Measurements from ENCODE around the gene AMPD1.

Gene AMPD1

DNA sequence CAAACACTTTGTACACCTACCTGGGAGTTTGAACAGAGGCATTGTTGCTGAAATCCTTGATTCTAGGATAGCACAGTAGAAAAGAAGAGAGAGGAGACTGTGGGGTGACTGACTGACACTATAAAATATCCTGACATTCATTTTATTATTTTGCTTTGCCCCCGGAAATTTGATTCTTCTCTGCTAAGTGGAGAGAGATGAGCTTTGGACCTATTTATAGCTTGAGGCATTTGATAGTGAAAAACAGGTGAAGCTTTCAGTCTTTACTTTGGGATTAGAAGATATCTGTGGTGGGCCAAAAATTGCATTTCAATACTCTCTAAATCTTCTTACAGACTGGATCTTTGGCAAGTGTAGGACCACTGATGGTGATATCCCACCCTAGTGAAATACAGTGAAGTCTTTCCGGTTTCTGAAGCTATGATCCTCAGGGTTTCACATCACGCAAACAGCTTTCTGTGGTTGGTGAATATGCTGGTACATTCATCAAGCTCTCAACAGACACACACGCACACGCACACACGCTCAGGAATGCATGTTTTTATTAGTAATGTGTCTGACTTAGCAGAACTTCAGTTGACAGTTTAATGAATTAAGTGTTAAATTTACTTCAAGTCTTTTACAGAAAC is at the start of gene AMPD1:
TSS of gene AMPD1 (minus strand) at position 117 of the 629 bp plus-strand sequence. CDS start at position 42, 75 bp downstream.
- no peak within 1 kb of the TSS for H3K4me3 ChIP-seq (ENCODE audit: control insufficient read depth, low read depth, low read length)
- DNase-seq (ENCODE audit: low read depth) = peak; percentile 29

DNA sequence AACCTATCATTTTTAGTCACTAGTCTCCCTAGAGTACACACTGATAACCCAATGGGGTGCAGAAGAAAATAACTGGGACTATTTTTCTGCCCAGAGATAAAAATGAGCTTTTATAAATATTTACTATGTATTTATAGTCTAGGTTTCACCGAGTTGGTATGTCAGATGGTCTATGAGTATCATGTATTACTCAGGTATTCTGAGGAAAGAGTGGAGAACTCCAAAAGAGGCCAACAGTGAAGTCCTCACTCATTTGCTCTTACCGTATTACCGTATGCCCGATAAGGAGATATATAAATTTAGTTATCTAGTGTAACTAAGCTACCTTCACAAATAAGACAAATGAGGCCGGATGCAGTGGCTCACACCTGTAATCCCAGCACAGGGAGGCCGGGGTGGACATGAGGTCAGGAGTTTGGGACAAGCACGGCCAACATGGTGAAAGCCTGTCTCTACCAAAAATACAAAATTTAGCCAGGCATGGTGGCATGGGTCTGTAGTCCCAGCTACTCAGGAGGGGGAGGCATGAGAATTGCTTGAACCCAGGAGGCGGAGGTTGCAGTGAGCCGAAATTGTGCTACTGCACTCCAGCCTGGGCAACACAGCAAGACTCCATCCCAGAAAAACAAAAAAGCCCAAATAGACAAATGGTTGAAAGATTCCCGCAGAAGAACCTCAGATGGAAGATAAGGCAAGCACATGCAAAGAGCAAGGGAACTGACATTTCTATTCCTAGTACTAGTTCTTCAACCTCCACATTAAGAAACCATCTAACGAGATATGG is 46.8 kb upstream of the AMPD1 start:
- no peak for DNase-seq (ENCODE audit: low read depth)
- H3K4me3 ChIP-seq (ENCODE audit: control insufficient read depth, low read depth, low read length) = no peak overlapping the region
- TF ChIP-seq, protein P1, sequence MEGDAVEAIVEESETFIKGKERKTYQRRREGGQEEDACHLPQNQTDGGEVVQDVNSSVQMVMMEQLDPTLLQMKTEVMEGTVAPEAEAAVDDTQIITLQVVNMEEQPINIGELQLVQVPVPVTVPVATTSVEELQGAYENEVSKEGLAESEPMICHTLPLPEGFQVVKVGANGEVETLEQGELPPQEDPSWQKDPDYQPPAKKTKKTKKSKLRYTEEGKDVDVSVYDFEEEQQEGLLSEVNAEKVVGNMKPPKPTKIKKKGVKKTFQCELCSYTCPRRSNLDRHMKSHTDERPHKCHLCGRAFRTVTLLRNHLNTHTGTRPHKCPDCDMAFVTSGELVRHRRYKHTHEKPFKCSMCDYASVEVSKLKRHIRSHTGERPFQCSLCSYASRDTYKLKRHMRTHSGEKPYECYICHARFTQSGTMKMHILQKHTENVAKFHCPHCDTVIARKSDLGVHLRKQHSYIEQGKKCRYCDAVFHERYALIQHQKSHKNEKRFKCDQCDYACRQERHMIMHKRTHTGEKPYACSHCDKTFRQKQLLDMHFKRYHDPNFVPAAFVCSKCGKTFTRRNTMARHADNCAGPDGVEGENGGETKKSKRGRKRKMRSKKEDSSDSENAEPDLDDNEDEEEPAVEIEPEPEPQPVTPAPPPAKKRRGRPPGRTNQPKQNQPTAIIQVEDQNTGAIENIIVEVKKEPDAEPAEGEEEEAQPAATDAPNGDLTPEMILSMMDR (IDR thresholded peaks at IDR 0.05; ENCODE audit: control insufficient read depth, insufficient read depth, low read depth, low read length, missing control alignments) = no peak

More for the DNA sequence above, at the start of gene AMPD1:
- TF ChIP-seq, protein P1 (IDR thresholded peaks at IDR 0.05; ENCODE audit: control insufficient read depth, insufficient read depth, low read depth, low read length, missing control alignments) = no peak

- H3K4me3 ChIP-seq (ENCODE audit: control insufficient read depth, low read depth, low read length) = no peak overlapping the region
- TF ChIP-seq, protein P1 (IDR thresholded peaks at IDR 0.05; ENCODE audit: control insufficient read depth, insufficient read depth, low read depth, low read length, missing control alignments) = no peak
- no peak for DNase-seq (ENCODE audit: low read depth)
These were observed 45.0 kb upstream of the AMPD1 start for GRCh38 chr1:114740331-114740730.

GRCh38 chr1:114737314-114737849 is 42.0 kb upstream of the AMPD1 start:
- TF ChIP-seq, protein P1 (IDR thresholded peaks at IDR 0.05; ENCODE audit: control insufficient read depth, insufficient read depth, low read depth, low read length, missing control alignments) = no peak
- no peak for DNase-seq (ENCODE audit: low read depth)
- H3K4me3 ChIP-seq (ENCODE audit: control insufficient read depth, low read depth, low read length) = no peak overlapping the region

DNA sequence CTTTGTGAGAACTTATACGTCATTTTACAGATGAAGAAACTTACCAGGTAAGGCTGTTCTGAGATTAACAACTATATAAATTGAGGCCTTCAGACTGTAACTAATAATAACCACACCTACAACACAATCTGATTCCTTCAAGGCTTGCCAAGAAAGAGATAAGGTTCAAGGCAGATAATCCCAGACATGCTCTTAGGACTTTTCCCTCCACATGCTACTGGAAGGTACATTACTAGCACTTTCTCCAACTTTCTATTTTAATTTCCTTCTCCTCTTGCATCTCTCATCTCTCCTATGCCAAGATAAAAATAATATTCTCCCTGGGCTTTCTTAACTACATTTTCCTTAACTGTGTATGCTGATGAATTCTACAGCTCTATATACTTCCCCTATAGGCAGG is 40.1 kb upstream of the AMPD1 start:
- TF ChIP-seq, protein P1 (IDR thresholded peaks at IDR 0.05; ENCODE audit: control insufficient read depth, insufficient read depth, low read depth, low read length, missing control alignments) = no peak
- H3K4me3 ChIP-seq (ENCODE audit: control insufficient read depth, low read depth, low read length) = no peak overlapping the region
- no peak for DNase-seq (ENCODE audit: low read depth)

DNA sequence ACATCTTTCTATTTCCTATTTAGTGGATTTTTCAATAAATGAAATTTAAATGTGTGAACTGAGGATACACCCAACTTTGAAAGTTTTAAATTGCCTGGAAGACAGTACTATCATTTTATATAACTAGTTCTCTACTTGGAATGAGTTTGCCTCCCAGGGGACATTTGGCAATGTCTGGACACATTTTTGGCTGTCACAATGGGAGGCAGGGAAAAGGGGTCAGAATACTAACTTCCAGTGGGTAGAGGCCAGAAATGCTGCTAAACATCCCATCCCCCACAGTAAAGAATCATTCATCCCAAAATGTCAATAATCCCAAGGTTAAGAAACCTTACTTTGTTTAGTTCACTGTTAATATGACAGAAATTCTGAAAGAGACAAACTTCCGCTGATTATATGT is 34.4 kb upstream of the AMPD1 start:
- TF ChIP-seq, protein P1 (IDR thresholded peaks at IDR 0.05; ENCODE audit: control insufficient read depth, insufficient read depth, low read depth, low read length, missing control alignments) = no peak
- DNase-seq (ENCODE audit: low read depth) = no peak
- H3K4me3 ChIP-seq (ENCODE audit: control insufficient read depth, low read depth, low read length) = no peak overlapping the region

Data from AG09309 (cell line).